Stimulated activated CD8-positive, alpha-beta memory T cell treated with anti-CD3 and anti-CD28 coated beads, Interleukin-15, amount 100 ng/mL, for 24 hours (primary cell): ENCODE data around the gene GPR157.
A peak's percentile ranks its signal among the peaks of the same experiment; 100 is the strongest.
"Not testable (repeated sequence)": the region's sequence is repeated elsewhere in the genome, so short reads cannot be mapped to it uniquely, and the experiment has no call there.

Experiments used
- DNase-seq: peaks from one replicate; pipeline ENCODE4 v3.0.0-alpha.2; 2020; ENCODE audit warnings: low read depth

Gene GPR157

GRCh38 chr1:9145714-9146113 is 16.8 kb upstream of the GPR157 start:
- no peak for DNase-seq

GRCh38 chr1:9145021-9145668 is 16.2 kb upstream of the GPR157 start:
- no peak for DNase-seq

GRCh38 chr1:9144494-9144893 is 15.6 kb upstream of the GPR157 start:
- DNase-seq: not testable (repeated sequence)

GRCh38 chr1:9143250-9143649 is 14.3 kb upstream of the GPR157 start:
- no peak for DNase-seq

- DNase-seq: no peak
Measured at GRCh38 chr1:9139930-9140329, 11.0 kb upstream of the GPR157 start.

GRCh38 chr1:9136932-9137331 is 8.0 kb upstream of the GPR157 start:
- DNase-seq: no peak

GRCh38 chr1:9135073-9135836 is 6.4 kb upstream of the GPR157 start:
- no peak for DNase-seq

- no peak for DNase-seq
Measured at GRCh38 chr1:9133870-9134585, 5.1 kb upstream of the GPR157 start.

- DNase-seq: peak; percentile 49
Measured at GRCh38 chr1:9129266-9130041, 552 bp upstream of the GPR157 start.

GRCh38 chr1:9128166-9128519 is 759 bp downstream of the GPR157 start:
- DNase-seq: no peak

- DNase-seq: no peak
Measured at GRCh38 chr1:9127395-9128165, 1.3 kb downstream of the GPR157 start.

- no peak for DNase-seq
Measured at GRCh38 chr1:9126511-9126910, 2.4 kb downstream of the GPR157 start.

GRCh38 chr1:9125847-9126246 is 3.1 kb downstream of the GPR157 start:
- DNase-seq: not testable (repeated sequence)

- DNase-seq: no peak
Measured at GRCh38 chr1:9125325-9125724, 3.6 kb downstream of the GPR157 start.

GRCh38 chr1:9124389-9124788 is 4.5 kb downstream of the GPR157 start:
- DNase-seq: not testable (repeated sequence)

- DNase-seq: not testable (repeated sequence)
Measured at GRCh38 chr1:9123665-9124064, 5.2 kb downstream of the GPR157 start.

GRCh38 chr1:9121496-9122409 is 7.1 kb downstream of the GPR157 start:
- no peak for DNase-seq

- no peak for DNase-seq
Measured at GRCh38 chr1:9120312-9120958, 8.5 kb downstream of the GPR157 start.

GRCh38 chr1:9119745-9120144 is 9.2 kb downstream of the GPR157 start:
- DNase-seq: no peak

- DNase-seq: no peak
Measured at GRCh38 chr1:9118186-9118585, 10.7 kb downstream of the GPR157 start.
